ENCODE data around the gene GMPR2. TPM values are rescaled to one million over a fixed set of nuclear protein-coding genes. Genes with fewer than 3 reads are reported as not detected.

GMPR2 gene
- 88.9 and 107 TPM in 2 replicates for total RNA-seq

DNA sequence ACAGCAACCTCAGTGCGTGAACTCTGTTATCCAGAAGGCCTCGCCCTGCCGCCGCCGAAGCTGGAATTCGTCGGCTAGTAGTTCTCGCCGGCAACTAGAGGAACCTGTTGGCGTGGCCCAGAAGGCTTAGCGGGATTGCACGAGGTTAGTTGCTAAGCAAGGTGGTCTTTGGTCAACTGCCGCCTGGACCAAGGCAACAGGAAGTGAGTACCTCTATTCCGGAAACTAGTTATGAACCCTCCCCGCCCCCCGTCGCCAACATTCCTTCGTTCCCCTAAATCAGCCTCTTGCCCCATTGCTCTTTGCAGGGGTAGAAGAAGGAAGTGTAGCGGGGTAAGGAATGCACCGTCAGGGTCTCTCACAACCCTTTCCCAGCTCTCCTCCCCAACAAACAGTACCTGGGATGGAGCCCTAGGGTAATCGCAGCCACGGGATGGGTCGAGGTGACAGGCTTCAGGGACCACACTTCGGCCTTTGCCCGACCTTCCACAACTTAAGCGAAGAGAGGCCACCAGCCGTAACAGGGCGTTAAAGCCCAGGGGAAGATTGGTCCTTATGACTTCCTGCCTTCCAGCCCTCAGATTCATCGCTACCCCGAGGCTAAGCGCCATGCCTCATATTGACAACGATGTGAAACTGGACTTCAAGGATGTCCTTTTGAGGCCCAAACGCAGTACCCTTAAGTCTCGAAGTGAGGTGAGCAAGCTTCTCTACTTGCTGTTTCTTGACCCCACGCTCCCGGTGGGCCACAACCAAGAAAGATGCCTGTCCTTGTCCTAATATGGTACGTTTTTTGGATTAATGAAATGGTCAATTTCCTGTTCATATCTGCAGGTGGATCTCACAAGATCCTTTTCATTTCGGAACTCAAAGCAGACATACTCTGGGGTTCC lies at the start of gene GMPR2:
TSS of gene GMPR2 (plus strand) at position 285 of the 893 bp plus-strand sequence. CDS start at position 610, 325 bp downstream.

DNA sequence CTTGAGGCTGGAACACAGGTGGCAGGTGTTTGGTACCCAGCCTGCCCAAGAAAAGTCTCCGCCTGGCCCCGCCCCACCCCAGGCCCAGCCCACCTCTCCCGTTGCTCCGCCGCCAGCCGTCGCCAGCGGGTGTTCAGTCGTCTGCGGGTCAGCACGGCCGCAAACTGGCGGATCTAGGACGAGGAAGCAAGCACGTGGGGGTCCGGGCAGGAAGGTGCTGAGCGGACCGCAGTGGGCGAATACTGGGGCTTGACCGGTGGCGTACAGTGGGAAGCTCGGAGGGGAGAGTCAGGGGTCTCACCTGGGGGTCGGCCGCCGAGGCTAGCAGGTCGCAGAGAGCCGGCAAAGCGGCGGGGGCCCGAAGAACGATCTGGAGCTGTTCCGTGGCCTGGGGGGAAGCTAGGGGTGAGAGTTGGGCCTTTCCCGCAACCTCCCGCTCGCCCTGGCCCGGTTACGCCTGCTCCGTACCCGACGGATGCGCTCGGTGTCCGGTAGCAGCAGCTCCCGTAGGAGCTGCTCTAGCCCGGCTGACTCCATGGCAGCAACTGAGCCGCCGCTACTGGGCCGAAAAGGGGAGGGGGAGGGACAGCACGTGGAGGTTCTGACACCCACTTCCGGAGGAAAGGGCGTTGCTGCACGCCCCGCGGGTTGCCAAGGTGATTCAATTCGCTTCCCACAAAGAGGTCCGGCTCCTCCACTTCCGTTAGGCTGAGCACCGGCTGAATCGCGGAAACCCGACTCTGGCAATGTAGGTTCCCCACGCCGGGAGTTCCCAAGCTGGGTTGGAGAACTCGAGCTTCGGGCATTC lies 44.3 kb upstream of the GMPR2 start, which contains the start of gene IPO4:
TSS of gene IPO4 (minus strand) at position 566 of the 808 bp plus-strand sequence. CDS start at position 537, 29 bp downstream.

DNA sequence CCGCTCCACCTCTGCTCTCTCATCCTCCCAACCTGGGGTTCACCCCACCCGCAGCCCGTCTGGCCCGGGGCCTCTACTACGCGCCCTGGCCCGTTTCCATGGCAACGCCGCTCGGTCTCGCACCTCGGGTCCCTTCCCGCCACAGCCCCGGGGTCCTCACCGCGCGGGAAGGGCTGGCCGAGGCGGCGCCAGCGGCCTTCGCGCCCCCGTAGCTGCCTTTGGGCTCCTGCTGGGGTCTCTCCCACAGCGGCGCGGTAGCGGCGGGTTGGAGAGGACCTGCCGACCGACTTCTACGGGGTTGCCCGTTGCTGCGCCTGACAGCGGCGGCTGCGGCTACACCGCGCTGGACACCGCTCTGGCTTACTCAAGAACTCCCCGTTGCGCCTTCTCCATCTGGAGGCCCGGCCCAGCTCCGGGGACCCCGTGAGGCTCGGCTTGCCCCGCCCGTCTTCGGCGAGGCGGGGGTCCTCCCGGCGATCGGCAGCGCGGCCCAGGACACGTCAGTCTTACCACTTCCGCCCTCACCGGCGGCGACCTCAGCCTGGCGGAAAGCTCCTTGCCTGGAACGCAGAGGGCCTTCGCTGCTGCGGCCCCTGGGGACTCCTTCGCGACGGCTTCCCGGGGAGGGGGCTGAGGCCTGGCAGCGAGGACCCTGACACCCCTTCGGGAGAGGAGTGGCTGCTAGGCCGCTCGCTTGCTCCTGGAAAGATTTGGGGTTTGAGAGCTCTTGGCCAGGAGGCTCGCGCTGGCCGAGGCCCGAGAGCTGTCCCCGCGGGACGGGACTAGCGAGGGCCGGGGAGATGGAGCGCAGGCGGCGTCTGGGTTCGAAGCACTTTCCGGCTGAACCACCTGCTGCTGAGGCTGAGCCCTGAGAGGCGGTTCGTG lies 37.3 kb upstream of the GMPR2 start, which contains the start of gene TM9SF1:
TSS of gene TM9SF1 (minus strand) at position 256 of the 885 bp plus-strand sequence. CDS start 422 bp downstream, outside the sequence.

DNA sequence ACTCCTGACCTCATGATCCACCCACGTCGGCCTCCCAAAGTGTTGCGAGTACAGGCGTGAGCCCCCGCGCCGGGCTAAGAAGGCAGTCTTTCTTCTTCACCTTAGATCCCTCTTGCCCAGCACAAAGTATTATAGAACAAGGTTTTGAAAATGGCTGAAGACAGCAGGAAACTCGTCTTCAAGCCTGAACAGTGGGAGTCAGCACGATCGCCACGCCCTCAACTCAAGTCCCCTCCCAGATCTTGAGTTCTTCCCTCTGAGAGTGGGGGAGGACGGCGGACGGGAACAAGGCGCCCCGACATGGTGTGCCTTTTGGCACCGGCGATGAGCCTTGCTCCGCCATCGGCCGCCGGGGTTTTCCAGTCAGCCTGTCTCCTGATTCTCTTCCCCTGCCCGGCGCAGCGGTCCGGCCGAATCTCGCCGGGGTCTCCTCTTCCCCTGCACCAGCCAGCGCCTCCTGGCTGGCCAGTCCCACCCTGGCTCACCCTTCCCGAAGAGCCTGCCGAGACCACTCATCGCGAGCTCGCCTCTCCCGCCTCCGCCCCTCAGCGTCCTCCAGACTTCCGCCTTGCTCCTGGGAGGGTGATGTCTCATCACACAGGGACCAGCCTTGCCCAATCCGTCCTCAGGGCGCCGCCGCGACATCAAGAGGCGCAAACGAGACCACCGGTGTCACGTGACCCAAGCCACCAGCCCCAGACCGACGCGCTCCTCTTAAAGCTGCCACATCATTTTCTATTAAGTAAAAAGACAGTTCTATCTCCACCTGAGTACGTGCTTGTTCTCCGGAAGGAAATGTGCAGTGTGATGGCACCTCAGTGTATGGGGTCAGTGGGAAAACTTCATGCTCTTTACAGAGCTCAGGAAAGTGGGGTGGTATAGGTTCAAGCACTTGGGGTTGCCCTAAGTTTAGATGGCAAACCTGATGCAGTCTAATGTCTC lies 19.5 kb upstream of the GMPR2 start, which contains the start of gene CHMP4A:
TSS of gene CHMP4A (minus strand) at position 565 of the 942 bp plus-strand sequence. CDS start at position 516, 49 bp downstream.

DNA sequence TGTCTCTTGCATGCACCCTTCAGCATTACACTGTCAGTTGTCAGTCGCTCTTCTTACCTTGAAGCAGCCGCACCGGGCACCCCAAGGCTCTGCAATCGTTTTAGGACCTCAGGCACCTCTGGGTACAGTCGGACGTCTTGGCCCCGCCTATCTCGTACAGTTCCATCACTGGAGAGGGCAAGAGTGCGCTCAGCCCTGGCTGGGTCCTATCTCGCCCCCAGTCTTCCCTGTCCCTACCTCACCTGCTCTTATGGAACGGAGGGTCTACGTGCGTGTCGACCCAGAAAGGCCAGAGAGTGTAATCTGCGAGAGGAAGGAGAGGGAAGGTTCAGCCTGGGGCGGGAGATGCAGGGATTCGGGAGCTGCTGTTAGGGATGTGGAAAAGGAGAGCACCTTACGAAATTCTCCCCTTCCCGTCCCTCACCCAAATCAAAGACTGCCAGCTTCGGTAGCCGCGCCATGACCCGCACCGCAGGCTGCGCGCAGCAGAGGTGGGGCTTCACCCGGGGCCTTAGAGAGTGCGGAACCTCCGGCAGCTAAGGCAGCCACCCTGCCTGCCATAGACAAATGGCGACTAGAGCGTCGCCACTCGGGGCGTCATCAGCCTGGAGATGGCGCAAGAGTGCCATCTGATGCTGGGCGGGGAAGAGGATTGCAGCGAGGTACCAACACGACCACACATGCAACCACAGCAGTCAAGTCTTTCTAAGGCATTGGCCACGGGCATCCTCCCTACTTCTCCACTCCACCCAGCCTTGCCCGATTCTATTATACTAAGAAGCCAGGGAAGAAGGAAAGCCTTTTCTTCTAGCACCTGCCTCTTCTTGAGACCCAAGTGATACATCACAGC lies 17.0 kb upstream of the GMPR2 start, which contains the start of gene MDP1:
TSS of gene MDP1 (minus strand) at position 572 of the 850 bp plus-strand sequence. CDS start at position 461, 111 bp downstream.

DNA sequence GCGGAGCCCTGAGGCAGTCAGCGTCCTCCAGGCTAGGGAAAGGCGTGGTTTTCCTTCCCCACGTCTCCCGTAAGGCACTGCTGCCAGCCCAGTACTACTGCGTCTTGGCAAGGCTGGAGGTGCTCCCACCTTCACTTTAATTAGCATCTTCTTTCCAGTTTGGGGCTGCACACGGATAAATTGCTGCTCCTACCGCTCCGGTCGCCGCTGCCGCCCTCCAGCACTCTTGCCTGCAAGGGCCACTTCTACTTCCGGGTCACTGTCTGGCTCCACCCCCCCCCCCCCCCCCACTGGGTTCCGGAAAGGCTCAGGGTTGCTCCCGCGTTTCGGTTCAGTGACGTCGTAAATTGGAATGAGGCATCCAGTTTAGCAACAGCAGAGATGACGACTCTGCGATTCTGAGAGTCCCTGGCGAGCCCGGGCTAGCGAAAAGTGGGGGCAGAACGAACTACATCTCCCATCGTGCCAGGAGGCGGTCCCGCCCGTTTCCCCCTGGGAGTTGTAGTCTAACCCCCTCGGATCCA lies 546 bp upstream of the GMPR2 start, which contains the start of gene NEDD8:
TSS of gene NEDD8 (minus strand) at position 247 of the 524 bp plus-strand sequence. CDS start at position 147, 100 bp downstream.

DNA sequence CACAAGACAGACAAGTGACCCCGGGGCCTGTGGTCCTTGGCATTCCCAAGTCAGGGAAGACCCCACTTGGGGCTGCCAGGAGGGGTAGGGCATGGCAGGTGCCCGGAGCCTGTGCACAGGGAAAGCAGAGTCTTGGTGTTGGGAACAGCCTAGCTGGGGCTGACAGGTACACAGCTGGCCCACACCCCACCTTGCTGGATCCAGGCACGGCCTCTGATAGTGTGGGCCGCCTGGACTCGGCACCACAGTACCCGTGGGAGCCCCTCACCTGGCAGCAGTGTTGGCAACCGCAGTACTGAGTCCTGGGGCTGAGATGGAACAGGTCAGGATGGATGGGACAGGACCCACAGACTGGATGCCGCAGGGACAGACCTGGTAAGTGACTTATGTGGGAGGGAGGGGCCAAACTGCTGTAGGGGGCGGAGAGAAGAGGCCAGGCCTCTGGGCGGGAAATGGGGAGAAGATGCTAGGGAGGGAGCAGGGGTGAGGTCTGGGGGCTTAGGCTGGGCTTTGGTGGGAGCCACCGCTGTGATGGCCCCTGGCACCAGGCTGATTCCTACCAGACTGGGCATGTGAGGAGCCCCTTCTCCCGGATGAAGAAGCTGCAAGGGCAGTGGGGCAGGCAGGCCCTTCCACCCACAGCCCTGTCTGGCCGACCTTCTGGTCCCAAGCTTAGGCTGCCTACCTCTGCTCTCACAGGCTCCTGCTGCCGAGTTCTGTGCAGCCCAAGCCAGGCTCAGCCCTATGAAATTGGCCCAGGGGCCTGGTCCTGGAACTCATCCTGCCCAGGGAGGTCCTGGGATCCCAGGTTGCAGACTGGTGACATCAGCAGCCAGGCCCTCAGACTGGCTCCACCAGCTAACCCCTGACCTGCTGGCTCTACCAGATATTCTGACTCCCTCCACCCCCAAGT lies 30.3 kb downstream of the GMPR2 start, which contains the start of gene TGM1:
TSS of gene TGM1 (minus strand) at position 357 of the 913 bp plus-strand sequence. CDS start 825 bp downstream, outside the sequence.

DNA sequence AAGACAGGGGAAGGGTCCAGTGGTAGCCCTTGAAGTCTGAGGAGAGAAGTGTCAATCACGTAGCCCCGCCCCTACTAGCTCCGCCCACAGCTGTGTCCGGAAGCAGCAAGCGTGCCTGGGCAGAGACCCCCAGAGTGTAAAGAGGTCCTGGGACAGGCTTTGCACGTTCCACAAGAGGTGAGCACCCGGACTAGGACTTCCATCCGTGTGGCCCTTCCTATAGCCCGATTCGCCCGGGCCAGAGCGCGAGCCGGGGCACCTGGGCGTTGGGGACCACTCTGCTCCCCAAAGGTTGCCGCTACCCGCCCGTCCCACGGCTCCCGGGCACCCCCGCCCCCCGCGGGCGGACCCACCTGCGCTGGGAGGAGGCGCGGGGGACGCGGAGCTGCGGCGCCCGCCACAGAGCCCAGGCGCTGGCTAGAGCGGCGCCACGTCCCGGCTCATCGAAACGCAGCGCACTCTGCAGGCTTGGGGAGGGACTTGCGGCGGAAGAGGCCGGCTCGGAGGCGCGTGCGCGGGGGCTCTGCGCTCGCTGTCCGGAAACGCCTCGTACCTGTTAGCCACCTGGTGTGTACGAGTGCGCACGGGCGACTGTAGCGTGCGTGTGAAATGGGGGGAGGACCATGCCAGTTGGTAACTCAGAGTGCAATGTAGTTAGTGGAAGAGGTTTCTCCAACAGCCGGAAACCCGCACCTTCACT lies 38.6 kb downstream of the GMPR2 start, which contains the start of gene RABGGTA:
TSS of gene RABGGTA (minus strand) at position 464 of the 700 bp plus-strand sequence. CDS start 482 bp downstream, outside the sequence.

Other genes with a start within 250 kb of the GMPR2 start
- 8.4 and 11.5 TPM in 2 replicates for gene DHRS4L2, start 244.0 kb upstream of the GMPR2 start, total RNA-seq
- 0.17 TPM in 1 of 2 replicates, not detected in the other for gene CARMIL3, start 180.9 kb upstream of the GMPR2 start, total RNA-seq
- gene CPNE6, start 161.4 kb upstream of the GMPR2 start, total RNA-seq = not detected in 2 replicates
- 26.8 and 35.3 TPM in 2 replicates for gene PCK2, start 138.6 kb upstream of the GMPR2 start, total RNA-seq
- 50.9 and 56.8 TPM in 2 replicates for gene DCAF11, start 118.2 kb upstream of the GMPR2 start, total RNA-seq
- gene NRL, start 118.0 kb upstream of the GMPR2 start, total RNA-seq = 0.65 and 0.96 TPM in 2 replicates
- 0.20 TPM in 2 replicates for gene FITM1, start 102.3 kb upstream of the GMPR2 start, total RNA-seq
- gene PSME1, start 96.7 kb upstream of the GMPR2 start, total RNA-seq = 87.2 and 96.2 TPM in 2 replicates
- 11.4 and 14.0 TPM in 2 replicates for gene EMC9, start 91.3 kb upstream of the GMPR2 start, total RNA-seq
- 58.8 and 64.5 TPM in 2 replicates for gene PSME2, start 86.3 kb upstream of the GMPR2 start, total RNA-seq
- gene RNF31, start 85.4 kb upstream of the GMPR2 start, total RNA-seq = 26.7 and 35.1 TPM in 2 replicates
- 54.0 and 57.1 TPM in 2 replicates for gene IRF9, start 71.7 kb upstream of the GMPR2 start, total RNA-seq
- gene REC8, start 60.8 kb upstream of the GMPR2 start, total RNA-seq = 0.65 and 1.2 TPM in 2 replicates
- 42.3 and 84.2 TPM in 2 replicates for gene IPO4, start 44.1 kb upstream of the GMPR2 start, total RNA-seq
- gene TM9SF1, start 37.5 kb upstream of the GMPR2 start, total RNA-seq = 102 and 113 TPM in 2 replicates
- gene TSSK4, start 27.2 kb upstream of the GMPR2 start, total RNA-seq = 0.07 and 0.53 TPM in 2 replicates
- gene CHMP4A, start 19.4 kb upstream of the GMPR2 start, total RNA-seq = 21.8 and 24.1 TPM in 2 replicates
- gene MDP1, start 16.9 kb upstream of the GMPR2 start, total RNA-seq = 14.8 and 15.4 TPM in 2 replicates
- gene NEDD8, start 562 bp upstream of the GMPR2 start, total RNA-seq = 122 and 125 TPM in 2 replicates
- 55.0 and 55.8 TPM in 2 replicates for gene TINF2, start 9.7 kb downstream of the GMPR2 start, total RNA-seq
- gene TGM1, start 30.2 kb downstream of the GMPR2 start, total RNA-seq = 0.65 and 1.5 TPM in 2 replicates
- gene RABGGTA, start 38.7 kb downstream of the GMPR2 start, total RNA-seq = 22.6 and 33.2 TPM in 2 replicates
- gene DHRS1, start 66.9 kb downstream of the GMPR2 start, total RNA-seq = 12.9 and 29.0 TPM in 2 replicates
- 21.2 and 28.0 TPM in 2 replicates for gene NOP9, start 66.9 kb downstream of the GMPR2 start, total RNA-seq
- 1.6 and 2.3 TPM in 2 replicates for gene CIDEB, start 75.0 kb downstream of the GMPR2 start, total RNA-seq
- gene LTB4R2, start 77.2 kb downstream of the GMPR2 start, total RNA-seq = 3.0 and 4.8 TPM in 2 replicates
- gene LTB4R, start 78.6 kb downstream of the GMPR2 start, total RNA-seq = 1.9 and 2.7 TPM in 2 replicates
- gene ADCY4, start 102.1 kb downstream of the GMPR2 start, total RNA-seq = 3.3 and 4.9 TPM in 2 replicates
- 0.26 TPM in 1 of 2 replicates, not detected in the other for gene RIPK3, start 107.1 kb downstream of the GMPR2 start, total RNA-seq
- 56.5 and 76.4 TPM in 2 replicates for gene NFATC4, start 135.3 kb downstream of the GMPR2 start, total RNA-seq
- 6.9 and 16.7 TPM in 2 replicates for gene NYNRIN, start 166.1 kb downstream of the GMPR2 start, total RNA-seq
- gene CBLN3, start 196.7 kb downstream of the GMPR2 start, total RNA-seq = 3.5 and 4.2 TPM in 2 replicates
- gene KHNYN, start 197.0 kb downstream of the GMPR2 start, total RNA-seq = 66.7 and 68.0 TPM in 2 replicates
- 10.2 and 11.8 TPM in 2 replicates for gene SDR39U1, start 209.8 kb downstream of the GMPR2 start, total RNA-seq